Stimulated activated CD4-positive, alpha-beta T cell treated with anti-CD3 and anti-CD28 coated beads, Interleukin-1b, Interleukin-23, amount 100 ng/mL, for 24 hours (primary cell): ENCODE data around the gene STYXL1.
A peak's percentile ranks its signal among the peaks of the same experiment; 100 is the strongest.
"Not testable (repeated sequence)": the region's sequence is repeated elsewhere in the genome, so short reads cannot be mapped to it uniquely, and the experiment has no call there.

Experiments
- DNase-seq, 4 experiments: peaks; one replicate each; pipeline ENCODE4 v3.0.0-alpha.2; 2020; ENCODE audit warnings: low read depth in 4 of 4, low spot score in 1 of 4

The STYXL1 gene

DNA sequence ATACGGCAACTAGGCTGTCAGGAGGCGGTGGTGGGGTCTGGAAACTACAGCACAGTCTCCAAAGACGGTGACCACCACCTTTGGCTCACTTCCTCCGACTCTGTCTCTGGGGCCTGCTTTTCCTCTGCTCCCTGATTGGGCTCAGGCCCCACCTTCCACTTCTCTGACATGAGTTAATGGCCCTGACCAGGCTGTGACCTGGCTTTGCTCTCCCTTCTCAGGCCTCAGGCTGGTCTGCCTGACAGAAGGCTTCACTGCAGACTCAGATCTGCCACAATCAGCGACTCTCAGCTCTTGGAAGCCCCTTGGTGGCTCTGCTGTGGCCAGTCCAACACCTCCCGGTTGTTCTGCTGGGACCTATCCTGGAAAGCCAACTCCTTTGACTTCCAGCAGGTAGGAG lies 7.7 kb downstream of the STYXL1 start:
- DNase-seq: no peak

GRCh38 chr7:76037310-76037709 lies 10.5 kb downstream of the STYXL1 start:
- no peak for DNase-seq

DNA sequence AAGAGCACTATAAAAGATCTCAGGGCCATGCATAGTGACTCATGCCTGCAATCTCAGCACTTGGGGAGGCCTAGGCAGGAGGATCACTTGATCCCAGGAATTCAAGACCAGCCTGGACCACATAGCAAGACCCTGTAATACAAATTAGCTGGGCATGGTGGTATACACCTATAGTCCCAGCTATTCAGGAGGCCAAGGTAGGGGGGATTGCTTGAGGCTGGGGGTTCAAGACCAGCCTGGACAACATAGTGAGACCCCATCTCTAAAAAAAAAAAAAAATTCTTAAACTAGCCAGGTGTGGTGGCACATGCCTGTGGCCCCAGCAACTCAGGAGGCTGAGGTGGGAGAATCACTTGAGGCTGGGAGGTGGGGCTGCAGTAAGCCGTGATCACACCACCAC lies 15.8 kb downstream of the STYXL1 start:
- DNase-seq: no peak

DNA sequence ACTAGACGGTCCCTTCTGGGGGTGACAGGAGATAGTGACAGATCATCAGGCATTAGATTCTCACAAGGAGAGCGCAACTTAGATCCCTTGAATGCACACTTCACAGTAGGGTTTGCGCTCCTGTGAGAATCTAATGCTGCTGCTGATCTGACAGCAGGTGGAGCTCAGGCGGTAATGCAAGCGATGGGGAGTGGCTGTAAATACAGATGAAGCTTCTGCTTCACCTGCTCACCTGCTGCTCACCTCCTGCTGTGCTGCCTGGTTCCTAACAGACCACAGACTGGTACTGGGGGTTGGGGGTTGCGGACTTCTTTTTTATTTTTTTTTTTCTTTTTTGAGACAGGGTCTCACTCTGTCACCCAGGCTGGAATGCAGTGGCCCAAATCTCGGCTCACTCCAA lies 18.1 kb downstream of the STYXL1 start:
- not testable (repeated sequence) for DNase-seq

DNA sequence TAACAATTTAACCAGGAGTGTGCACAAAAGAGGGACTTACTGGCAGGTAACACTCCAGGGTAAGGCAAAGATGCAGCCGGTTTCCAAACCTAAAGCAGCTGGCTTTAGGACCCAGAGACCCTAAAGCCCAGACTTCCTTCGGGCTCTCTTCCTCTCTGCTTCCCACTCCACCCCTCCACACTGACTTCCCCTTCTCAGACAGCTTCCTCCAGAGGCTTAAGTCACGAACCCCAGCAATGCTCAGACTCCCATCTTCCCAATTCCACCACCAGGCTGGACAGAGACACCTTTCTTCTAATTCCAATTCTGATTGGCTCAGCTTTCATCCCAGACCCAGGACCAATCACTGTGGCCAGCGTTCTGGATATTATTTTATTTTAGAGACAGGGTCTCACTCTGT lies 24.8 kb downstream of the STYXL1 start:
- DNase-seq: no peak

DNA sequence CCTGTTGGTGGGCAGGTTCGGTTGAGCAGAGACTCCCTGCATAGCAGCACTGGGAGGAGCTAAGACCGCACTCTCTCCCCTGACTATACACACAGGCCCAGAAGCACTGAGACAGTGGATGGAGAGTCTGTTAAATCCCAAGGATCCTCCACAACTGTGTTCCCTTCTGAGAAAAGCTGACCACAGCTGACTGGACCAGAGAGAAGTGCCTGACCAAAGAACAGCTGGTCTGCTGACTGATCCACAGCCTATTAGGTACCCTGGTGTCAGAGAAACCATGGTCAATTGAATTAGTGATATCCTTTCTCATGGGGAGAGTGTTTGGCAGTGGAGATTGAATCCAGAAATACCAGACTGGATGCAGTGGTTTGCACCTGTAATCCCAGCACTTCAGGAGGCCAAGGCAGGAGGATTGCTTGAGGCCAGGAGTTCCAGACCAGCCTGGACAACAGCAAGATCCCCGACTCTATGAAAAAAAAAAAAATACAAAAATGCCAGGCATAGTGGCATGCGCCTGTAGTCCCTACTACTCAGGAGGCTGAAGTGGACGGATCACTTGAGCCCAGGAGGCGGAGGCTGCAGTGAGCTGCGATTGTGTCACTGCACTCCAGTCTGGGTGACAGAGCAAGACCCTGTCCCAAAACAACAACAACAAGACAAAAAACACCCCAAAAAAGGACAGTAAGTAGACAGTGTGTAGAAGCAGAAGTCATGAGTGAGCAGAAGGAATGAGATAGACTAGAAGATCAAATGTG lies 25.6 kb downstream of the STYXL1 start:
- no peak for DNase-seq

- peak; percentile 36 to 60 (median 54) for DNase-seq
These were observed 27.6 kb downstream of the STYXL1 start for GRCh38 chr7:76020031-76020714.

- DNase-seq: not testable (repeated sequence)
These were observed 29.3 kb downstream of the STYXL1 start for GRCh38 chr7:76018520-76018919.

- DNase-seq: no peak
These were observed 31.4 kb downstream of the STYXL1 start for GRCh38 chr7:76016191-76016947.

- no peak for DNase-seq
These were observed 36.3 kb downstream of the STYXL1 start for GRCh38 chr7:76011442-76011861.

- no peak for DNase-seq
These were observed 37.9 kb downstream of the STYXL1 start for GRCh38 chr7:76009672-76010600.

DNA sequence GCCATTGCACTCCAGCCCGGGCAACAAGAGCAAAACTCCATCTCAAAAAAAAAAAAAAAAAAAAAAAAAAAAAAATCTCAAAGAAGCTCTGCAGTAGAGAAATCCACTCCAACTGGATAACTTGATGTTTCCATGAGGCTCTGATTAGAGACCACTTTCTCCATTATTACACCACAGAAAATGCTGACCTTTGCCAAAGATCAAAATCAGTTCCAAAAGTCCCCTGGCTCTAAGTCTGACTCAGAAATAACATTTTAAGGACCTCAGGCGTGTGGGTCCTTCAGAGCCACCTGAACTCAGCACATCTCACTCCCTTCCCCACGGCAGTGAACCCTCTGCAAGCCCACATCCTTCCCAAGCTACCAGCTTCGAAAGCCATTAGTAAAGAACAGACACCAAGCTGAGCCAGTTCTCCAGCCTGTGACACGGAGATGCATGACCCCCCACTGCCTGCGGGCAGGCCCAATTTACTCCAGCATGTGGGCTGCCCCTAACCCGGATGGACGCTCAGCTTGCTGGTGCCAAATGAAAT lies 39.6 kb downstream of the STYXL1 start:
- DNase-seq: no peak

DNA sequence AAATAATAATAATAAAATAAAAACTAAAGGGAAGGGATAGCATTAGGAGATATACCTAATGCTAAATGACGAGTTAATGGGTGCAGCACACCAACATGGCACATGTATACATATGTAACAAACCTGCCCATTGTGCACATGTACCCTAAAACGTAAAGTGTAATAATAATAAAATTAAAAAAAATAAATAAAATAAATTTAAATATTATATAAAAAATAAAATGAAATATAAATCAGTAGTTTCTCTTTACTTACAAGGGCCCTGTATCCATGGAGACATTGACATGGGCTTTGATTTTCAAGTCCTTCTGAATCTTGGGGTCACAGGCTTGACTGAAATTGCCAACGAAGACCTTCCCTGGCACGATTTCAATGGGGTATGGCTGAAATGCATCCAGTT lies 42.8 kb downstream of the STYXL1 start:
- not testable (repeated sequence) for DNase-seq

GRCh38 chr7:76003351-76003750 lies 44.4 kb downstream of the STYXL1 start:
- DNase-seq: no peak

- DNase-seq: no peak
These were observed 45.0 kb downstream of the STYXL1 start for GRCh38 chr7:76002822-76003221.

DNA sequence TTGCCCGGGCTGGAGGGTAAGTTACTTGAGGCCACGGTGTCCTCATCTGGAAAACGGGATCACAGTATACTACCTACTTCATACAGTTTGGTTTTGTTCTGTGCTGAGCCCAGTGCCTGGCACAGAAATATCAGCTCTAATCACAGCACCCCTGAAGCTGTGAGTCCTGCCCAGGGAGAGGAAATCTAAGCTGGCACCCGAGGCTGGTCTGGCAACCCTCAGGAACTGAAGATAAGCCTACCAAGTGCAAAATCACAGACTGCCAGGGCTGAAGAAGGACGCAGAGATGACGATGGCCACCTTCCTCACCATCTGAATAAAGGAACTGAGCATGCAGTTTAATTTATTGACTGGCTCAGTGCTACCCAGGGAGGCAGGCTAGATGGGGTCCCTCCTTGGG lies 45.7 kb downstream of the STYXL1 start:
- no peak for DNase-seq

- DNase-seq: no peak
These were observed 47.2 kb downstream of the STYXL1 start for GRCh38 chr7:76000566-76000965.

DNA sequence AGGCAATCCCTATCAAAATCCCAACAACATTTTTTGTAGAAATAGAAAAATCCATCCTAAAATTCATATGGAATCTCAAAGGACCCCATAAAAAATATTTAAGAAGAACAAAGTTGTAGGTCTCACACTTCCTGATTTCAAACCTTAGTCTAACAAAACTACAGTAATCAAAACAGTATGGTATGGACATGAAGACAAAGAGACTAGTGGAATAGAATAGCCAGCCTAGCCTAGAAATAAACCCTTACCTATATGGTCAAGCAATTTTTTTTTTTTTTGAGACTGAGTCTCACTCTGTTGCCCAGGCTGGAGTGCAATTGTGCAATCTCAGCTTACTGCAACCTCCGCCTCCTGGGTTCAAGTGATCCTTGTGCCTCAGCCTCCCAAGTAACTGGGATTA lies 49.8 kb downstream of the STYXL1 start:
- no peak for DNase-seq

DNA sequence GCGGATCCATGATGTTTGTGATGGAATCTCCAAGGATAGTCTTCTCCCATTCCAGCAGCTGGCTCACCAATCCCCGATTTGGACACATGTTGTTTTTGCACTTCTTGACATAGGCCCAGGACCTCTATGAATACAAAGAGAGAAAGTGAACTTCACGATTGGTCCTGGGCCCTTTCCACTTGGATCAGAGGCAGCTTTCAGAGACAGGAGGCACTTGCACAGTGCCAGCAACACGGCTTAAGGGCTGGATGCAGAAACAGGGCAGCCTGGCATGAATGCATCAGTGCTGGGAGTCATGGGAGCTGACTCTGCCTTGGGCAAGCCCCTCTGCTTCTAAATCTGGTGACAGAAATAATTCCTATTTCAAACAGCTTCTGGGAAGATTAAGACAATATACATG lies 51.3 kb downstream of the STYXL1 start:
- DNase-seq: no peak

- DNase-seq: no peak
These were observed 51.8 kb downstream of the STYXL1 start for GRCh38 chr7:75995996-75996395.

DNA sequence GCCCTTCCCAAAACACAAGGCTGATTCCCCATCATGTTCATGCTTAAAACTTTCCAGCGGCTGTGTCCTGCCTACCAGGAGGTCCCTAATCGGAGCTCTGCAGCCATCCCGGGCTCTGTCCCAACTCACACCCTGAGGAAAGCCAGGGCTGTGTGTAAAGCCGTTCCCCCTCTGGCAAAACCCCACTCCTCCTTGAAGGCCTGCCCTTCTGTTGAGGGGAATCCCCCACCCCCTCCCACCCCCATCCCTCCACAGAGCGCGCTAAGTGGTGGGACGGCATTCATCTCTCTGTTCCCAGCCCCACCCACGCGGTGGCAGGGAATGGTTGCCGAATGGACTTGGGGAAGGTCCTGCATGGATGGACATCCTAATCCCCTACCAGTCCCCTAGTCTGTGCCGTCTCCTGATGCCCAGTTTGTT lies 52.7 kb downstream of the STYXL1 start:
- DNase-seq: no peak
